ENCODE data around the gene NCF1.
"Not testable (repeated sequence)": the region's sequence is repeated elsewhere in the genome, so short reads cannot be mapped to it uniquely, and the experiment has no call there.

DNA sequence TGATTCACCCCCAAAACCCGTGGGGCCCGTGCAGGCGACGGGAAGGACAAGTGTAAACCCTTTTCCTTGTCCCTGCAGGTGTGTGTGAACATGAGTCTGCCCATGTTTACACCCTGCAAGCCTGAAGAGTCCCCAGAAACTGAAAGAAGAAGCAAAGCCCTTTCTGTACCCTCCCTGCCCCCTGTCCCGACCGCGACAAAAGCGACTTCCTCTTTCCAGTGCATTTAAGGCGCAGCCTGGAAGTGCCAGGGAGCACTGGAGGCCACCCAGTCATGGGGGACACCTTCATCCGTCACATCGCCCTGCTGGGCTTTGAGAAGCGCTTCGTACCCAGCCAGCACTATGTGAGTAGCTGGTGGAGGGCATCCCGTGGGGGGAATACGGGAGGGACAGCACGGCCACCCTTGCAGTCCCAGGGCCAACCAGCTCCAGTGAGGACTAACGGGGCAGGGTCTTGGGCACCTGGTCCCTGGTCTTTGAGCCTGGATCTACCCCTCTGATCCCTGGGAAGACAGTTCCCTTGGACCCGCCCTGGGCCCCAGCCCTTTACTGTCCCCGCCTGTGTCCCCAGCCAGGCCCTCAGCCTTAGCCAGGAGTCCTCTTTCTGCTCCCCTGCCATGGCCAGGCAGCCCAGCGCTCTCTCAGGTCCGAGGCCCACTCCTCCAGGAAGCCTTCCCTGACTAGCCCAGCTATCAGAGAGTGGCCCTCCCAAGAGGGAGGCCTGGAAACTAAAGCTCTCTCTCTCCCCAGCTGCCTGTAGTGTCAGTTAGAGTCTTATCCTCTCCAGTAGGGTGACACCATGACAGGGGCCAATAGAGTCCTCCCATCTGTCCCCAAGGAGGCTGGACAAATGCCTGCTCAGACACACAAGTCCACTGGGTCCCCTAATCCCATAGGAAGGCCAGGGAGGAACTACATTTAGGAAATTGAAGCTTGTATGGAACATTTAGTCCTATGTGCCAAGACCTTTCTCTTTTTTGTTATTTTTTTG is at the start of gene NCF1:
- not testable (repeated sequence) for TF ChIP-seq EP300, POLR2A (IDR thresholded peaks at IDR 0.05)
- TF ChIP-seq, protein P1, sequence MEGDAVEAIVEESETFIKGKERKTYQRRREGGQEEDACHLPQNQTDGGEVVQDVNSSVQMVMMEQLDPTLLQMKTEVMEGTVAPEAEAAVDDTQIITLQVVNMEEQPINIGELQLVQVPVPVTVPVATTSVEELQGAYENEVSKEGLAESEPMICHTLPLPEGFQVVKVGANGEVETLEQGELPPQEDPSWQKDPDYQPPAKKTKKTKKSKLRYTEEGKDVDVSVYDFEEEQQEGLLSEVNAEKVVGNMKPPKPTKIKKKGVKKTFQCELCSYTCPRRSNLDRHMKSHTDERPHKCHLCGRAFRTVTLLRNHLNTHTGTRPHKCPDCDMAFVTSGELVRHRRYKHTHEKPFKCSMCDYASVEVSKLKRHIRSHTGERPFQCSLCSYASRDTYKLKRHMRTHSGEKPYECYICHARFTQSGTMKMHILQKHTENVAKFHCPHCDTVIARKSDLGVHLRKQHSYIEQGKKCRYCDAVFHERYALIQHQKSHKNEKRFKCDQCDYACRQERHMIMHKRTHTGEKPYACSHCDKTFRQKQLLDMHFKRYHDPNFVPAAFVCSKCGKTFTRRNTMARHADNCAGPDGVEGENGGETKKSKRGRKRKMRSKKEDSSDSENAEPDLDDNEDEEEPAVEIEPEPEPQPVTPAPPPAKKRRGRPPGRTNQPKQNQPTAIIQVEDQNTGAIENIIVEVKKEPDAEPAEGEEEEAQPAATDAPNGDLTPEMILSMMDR (IDR thresholded peaks at IDR 0.05) = not testable (repeated sequence)
